PC-9 (cell line): Measurements from ENCODE around the gene UBR7. TPM values are rescaled to one million over a fixed set of nuclear protein-coding genes. Genes with fewer than 3 reads are reported as not detected.
A peak's percentile ranks its signal among the peaks of the same experiment; 100 is the strongest.

ENCODE experiments used
- BruUV-seq: library from RNA; stranded (reverse); fragments of 400-500 nt; replicated peaks from 2 replicates; lab custom pipeline; 2021; lab: Mats Ljungman, UMichigan
- CTCF ChIA-PET: fragments of 300-600 bp; sonication (Branson Sonifier 250); formaldehyde crosslinking; loops from one replicate; lab custom pipeline; 2022; ENCODE audit warnings: antibody characterized with exemption; lab: Charles Lee
- POLR2A ChIA-PET: fragments of 300-600 bp; sonication (Branson Sonifier 250); formaldehyde crosslinking; loops from one replicate; lab custom pipeline; 2022; ENCODE audit warnings: antibody characterized with exemption; ENCODE audit not compliant: unreplicated experiment; lab: Charles Lee
- DNase-seq, 2 experiments: peaks; one replicate each; pipeline versions ENCODE4 v3.0.0 to v3.0.0-alpha.2; 2015 to 2022; ENCODE audit warnings: mixed read lengths in 1 of 2
- H2AFZ ChIP-seq: fragments of 200-600 bp; sonication (generic); 2 replicates; pipeline ENCODE4 v1.8.1; 2017; ENCODE audit warnings: antibody characterized with exemption
- H3F3A ChIP-seq: fragments of 200-600 bp; sonication (generic); 2 replicates; pipeline ENCODE4 v1.8.1; 2017; ENCODE audit warnings: antibody characterized with exemption, mild to moderate bottlenecking, low read depth; ENCODE audit not compliant: insufficient read depth
- H3K27ac ChIP-seq: fragments of 200-600 bp; sonication (generic); 2 replicates; pipeline ENCODE4 v1.6.1; 2016; ENCODE audit warnings: mixed run types
- H3K27me3 ChIP-seq: fragments of 200-600 bp; sonication (generic); 2 replicates; pipeline ENCODE4 v1.6.1; 2016; ENCODE audit warnings: low read depth, mixed run types; ENCODE audit not compliant: insufficient read depth
- H3K36me3 ChIP-seq: fragments of 200-600 bp; sonication (generic); 2 replicates; pipeline ENCODE4 v1.6.1; 2016; ENCODE audit warnings: low read depth, mixed run types
- H3K4me1 ChIP-seq: fragments of 200-600 bp; sonication (generic); replicated peaks from 2 replicates; pipeline ENCODE4 v1.6.1; 2016; ENCODE audit warnings: mixed run types; ENCODE audit not compliant: insufficient read depth
- H3K4me2 ChIP-seq: fragments of 200-600 bp; sonication (generic); 2 replicates; pipeline ENCODE4 v1.6.1; 2017; ENCODE audit warnings: mixed run types
- H3K4me3 ChIP-seq: fragments of 200-600 bp; sonication (generic); 2 replicates; pipeline ENCODE4 v1.6.1; 2016; ENCODE audit warnings: mixed run types
- H3K79me2 ChIP-seq: fragments of 200-600 bp; sonication (generic); 2 replicates; pipeline ENCODE4 v1.6.1; 2017; ENCODE audit warnings: low read depth, mixed run types
- H3K9me2 ChIP-seq: fragments of 200-600 bp; sonication (generic); 2 replicates; pipeline ENCODE4 v1.8.1; 2017; ENCODE audit warnings: mild to moderate bottlenecking; ENCODE audit not compliant: insufficient read depth
- H3K9me3 ChIP-seq: fragments of 200-600 bp; sonication (generic); 2 replicates; pipeline ENCODE4 v1.8.1; 2016; ENCODE audit warnings: low read depth; ENCODE audit not compliant: insufficient read depth
- H4K20me1 ChIP-seq: fragments of 200-600 bp; sonication (generic); 2 replicates; pipeline ENCODE4 v1.8.1; 2017; ENCODE audit not compliant: insufficient read depth
- CTCF ChIP-seq: fragments of 200-600 bp; sonication (generic); conservative IDR thresholded peaks from 2 replicates; pipeline ENCODE4 v1.6.1; 2017; ENCODE audit warnings: mixed run types, antibody characterized with exemption, mild to moderate bottlenecking, moderate library complexity
- EZH2 ChIP-seq: fragments of 200-600 bp; sonication (generic); IDR thresholded peaks from 2 replicates; pipeline ENCODE4 v1.8.0; 2017; ENCODE audit warnings: antibody characterized with exemption, low read depth
- intact Hi-C: fragments of 100-400 bp; cut with micrococcal nuclease; formaldehyde crosslinking; loops from one replicate; pipeline ENCODE4 v1.10.0; 2022; ENCODE audit not compliant: unreplicated experiment
- total RNA-seq: library from RNA; stranded (reverse); gene quantifications from 2 replicates; pipeline ENCODE4 v1.2.3, GENCODE V29; 2021

Gene UBR7
- total RNA-seq, 1 experiment from 2014 or later, result 14.3 TPM

- CTCF ChIA-PET, result interaction anchor here (0.6 kb wide), 2 partner anchors 148 to 287 kb away, joined by 3 to 4 read pairs; no protein-coding TSS in a partner anchor
- no TSS peak for BruUV-seq
- Histone ChIP-seq H3F3A (peaks cover 16% of the 10 kb centered on the region), H3K9me3 (no peaks in the 10 kb centered on the region), H3K4me2 (peak overlapping the region; percentile 94), H3K27me3 (no peaks in the 10 kb centered on the region), H3K36me3 (peaks cover 14% of the 10 kb centered on the region; the same call in 1 of the 2 replicates), H3K4me3 (peak overlapping the region; percentile 96), H3K4me1 (peaks cover 26% of the 10 kb centered on the region), H4K20me1 (peaks cover 12% of the 10 kb centered on the region; the same call in 1 of the 2 replicates), H3K79me2 (peaks cover 38% of the 10 kb centered on the region), H2AFZ (peak overlapping the region; percentile 100), H3K27ac (peak overlapping the region; percentile 82), H3K9me2 (no peaks in the 10 kb centered on the region)
- no peak for DNase-seq
- intact Hi-C loops, result loop anchor here (2.0 kb wide), 1 partner anchor 21 kb away; the partner anchor contains the start of genes GON7 and UBR7
- POLR2A ChIA-PET, result interaction anchor here (0.6 kb wide), 1 partner anchor 14 kb away, joined by 3 read pairs; no protein-coding TSS in a partner anchor
- TF ChIP-seq EZH2 (no peak), CTCF (no peak)
Measured at GRCh38 chr14:93185349-93185720, 21.7 kb upstream of the UBR7 start.

- TF ChIP-seq EZH2, result no peak
- no peak for TF ChIP-seq CTCF
- Histone ChIP-seq H3K4me1 (peaks cover 26% of the 10 kb centered on the region), H3K27me3 (no peaks in the 10 kb centered on the region), H3K4me2 (peak overlapping the region; percentile 94), H3K36me3 (peaks cover 14% of the 10 kb centered on the region; the same call in 1 of the 2 replicates), H3K9me3 (no peaks in the 10 kb centered on the region), H3K27ac (no peak overlapping the region), H3F3A (peaks cover 20% of the 10 kb centered on the region), H3K79me2 (peaks cover 38% of the 10 kb centered on the region), H4K20me1 (peaks cover 12% of the 10 kb centered on the region; the same call in 1 of the 2 replicates), H3K4me3 (no peak overlapping the region), H2AFZ (no peak overlapping the region), H3K9me2 (no peaks in the 10 kb centered on the region)
- ChIA-PET POLR2A (no interaction called here), CTCF (no interaction called here)
- intact Hi-C loops, result no loop called here
- no TSS peak for BruUV-seq
- DNase-seq, result no peak
Measured at GRCh38 chr14:93186466-93186865, 20.6 kb upstream of the UBR7 start.

- intact Hi-C loops, result no loop called here
- DNase-seq, result no peak
- CTCF ChIA-PET, result no interaction called here
Measured at GRCh38 chr14:93186956-93187355, 20.1 kb upstream of the UBR7 start.

More at GRCh38 chr14:93186956-93187355, 20.1 kb upstream of the UBR7 start:
- peaks cover 20% of the 10 kb centered on the region for H3F3A ChIP-seq
- BruUV-seq, result no TSS peak
- peaks cover 38% of the 10 kb centered on the region for H3K79me2 ChIP-seq
- no peaks in the 10 kb centered on the region for H3K27me3 ChIP-seq
- H4K20me1 ChIP-seq, result peaks cover 11% of the 10 kb centered on the region; the same call in 1 of the 2 replicates
- POLR2A ChIA-PET, result no interaction called here
- H3K36me3 ChIP-seq, result peaks cover 12% of the 10 kb centered on the region; the same call in 1 of the 2 replicates
- H3K9me3 ChIP-seq, result no peaks in the 10 kb centered on the region
- no peak overlapping the region for H3K27ac ChIP-seq
- no peak overlapping the region for H3K4me2 ChIP-seq
- no peak for TF ChIP-seq EZH2
- TF ChIP-seq CTCF, result no peak
- no peak overlapping the region for H2AFZ ChIP-seq
- H3K4me1 ChIP-seq, result peaks cover 26% of the 10 kb centered on the region
- no peak overlapping the region for H3K4me3 ChIP-seq
- H3K9me2 ChIP-seq, result no peaks in the 10 kb centered on the region
